ENCODE results near the gene KCNMA1.

DNA sequence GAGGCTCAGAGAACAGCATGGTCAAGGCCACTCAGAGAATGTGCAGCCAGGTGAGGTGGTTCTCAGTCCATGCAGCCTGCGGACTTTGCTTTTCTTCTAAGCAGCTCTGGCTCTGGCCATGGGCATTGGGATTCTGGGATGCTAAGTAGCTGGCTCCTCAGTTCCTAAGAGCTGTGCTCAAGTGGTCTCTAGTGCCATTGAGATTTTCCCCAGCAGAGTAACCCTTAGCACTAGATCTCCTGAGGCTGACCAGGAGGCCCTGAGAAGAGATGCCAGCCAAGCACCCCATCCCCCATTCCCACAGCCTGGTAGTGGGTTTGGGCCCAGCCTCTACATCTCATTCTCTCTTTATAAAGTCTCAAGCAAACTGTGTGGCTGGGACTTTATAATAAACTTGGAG, 77.1 kb downstream of the KCNMA1 start:
- TF ChIP-seq POLR2A (IDR thresholded peaks at IDR 0.05): no peak
- no peak for TF ChIP-seq CTCF (IDR thresholded peaks at IDR 0.05 in 4 of 5, conservative IDR thresholded peaks at IDR 0.05 in 1 of 5)
